Esophagus muscularis mucosa (tissue), 4 donors: ENCODE results near the gene MAP3K7.

Experiments used
- EP300 ChIP-seq: sonication (generic); formaldehyde crosslinking; IDR thresholded peaks from one replicate; pipeline ENCODE4 v1.6.1; 2017; ENCODE audit warnings: antibody characterized with exemption
- POLR2A ChIP-seq: fragments of 450-650 bp; IDR thresholded peaks from one replicate; pipeline ENCODE4 v1.6.1; 2017; ENCODE audit warnings: antibody characterized with exemption, moderate library complexity, mild to moderate bottlenecking, low read depth
- POLR2AphosphoS5 ChIP-seq, 2 donors: sonication (generic); formaldehyde crosslinking; IDR thresholded peaks; one replicate each; pipeline ENCODE4 v1.6.1; 2017; ENCODE audit warnings: antibody characterized with exemption in 2 of 2
- TF ChIP-seq, protein P1 (sequence below), 3 experiments: fragments of 200-600 bp in 2 of 3; fragments of 450-650 bp in 1 of 3; sonication (generic) in 2 of 3; IDR thresholded peaks; one replicate each; pipeline ENCODE4 v1.5.1; 2017 to 2019; ENCODE audit warnings: antibody characterized with exemption in 3 of 3, mild to moderate bottlenecking in 2 of 3, moderate library complexity in 1 of 3

DNA sequence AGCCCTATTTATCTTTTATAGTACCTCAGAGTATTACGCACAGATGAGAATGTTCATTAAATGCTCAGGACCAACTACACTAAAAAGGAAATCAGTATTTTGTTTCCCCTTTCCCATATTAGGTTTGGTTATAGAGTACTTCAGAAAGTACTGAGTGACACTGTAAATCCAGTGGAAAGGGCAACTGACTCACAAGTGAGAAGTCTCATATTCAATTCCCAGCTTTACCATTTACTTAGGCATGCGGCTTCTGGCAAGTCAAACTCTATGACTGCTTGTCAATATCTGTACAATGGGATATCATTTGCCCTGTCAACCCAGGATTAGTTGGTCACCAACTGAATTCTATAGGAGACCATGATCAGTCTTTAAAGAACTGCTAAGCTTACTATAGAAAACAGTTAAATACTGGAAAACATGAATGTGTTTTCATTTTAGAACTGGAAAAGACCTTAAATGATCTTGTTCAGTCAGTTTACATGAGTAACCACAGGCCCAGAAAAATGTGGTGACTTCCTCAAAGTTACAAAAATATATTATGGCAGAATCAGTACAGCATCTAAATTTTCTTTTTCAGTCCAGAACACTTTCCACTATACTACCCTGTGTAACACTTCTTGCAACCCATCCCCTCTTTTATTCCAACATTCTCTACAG, 3.6 kb downstream of the MAP3K7 start:
- no peak for TF ChIP-seq POLR2A
- TF ChIP-seq, protein P1, sequence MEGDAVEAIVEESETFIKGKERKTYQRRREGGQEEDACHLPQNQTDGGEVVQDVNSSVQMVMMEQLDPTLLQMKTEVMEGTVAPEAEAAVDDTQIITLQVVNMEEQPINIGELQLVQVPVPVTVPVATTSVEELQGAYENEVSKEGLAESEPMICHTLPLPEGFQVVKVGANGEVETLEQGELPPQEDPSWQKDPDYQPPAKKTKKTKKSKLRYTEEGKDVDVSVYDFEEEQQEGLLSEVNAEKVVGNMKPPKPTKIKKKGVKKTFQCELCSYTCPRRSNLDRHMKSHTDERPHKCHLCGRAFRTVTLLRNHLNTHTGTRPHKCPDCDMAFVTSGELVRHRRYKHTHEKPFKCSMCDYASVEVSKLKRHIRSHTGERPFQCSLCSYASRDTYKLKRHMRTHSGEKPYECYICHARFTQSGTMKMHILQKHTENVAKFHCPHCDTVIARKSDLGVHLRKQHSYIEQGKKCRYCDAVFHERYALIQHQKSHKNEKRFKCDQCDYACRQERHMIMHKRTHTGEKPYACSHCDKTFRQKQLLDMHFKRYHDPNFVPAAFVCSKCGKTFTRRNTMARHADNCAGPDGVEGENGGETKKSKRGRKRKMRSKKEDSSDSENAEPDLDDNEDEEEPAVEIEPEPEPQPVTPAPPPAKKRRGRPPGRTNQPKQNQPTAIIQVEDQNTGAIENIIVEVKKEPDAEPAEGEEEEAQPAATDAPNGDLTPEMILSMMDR (IDR thresholded peaks at IDR 0.05) = no peak
- no peak for TF ChIP-seq POLR2AphosphoS5 (IDR thresholded peaks at IDR 0.05)
- TF ChIP-seq EP300 = no peak
